ENCODE measurements around the gene KIAA1755.

- TF ChIP-seq CTCF (IDR thresholded peaks at IDR 0.05): no peak
- no peak for TF ChIP-seq EZH2phosphoT487 (IDR thresholded peaks at IDR 0.05)
Observed at GRCh38 chr20:38272961-38273360, 12.4 kb upstream of the KIAA1755 start.

Data from neural progenitor cell (in vitro differentiated cells).